ENCODE measurements around the gene ZNF821. TPM values are rescaled to one million over a fixed set of nuclear protein-coding genes. Genes with fewer than 3 reads are reported as not detected.

ZNF821 gene
- total RNA-seq, 1 experiment from 2014 or later, result 5.9 TPM

GRCh38 chr16:71882505-71883167, 1.3 kb downstream of the ZNF821 start:
- TF ChIP-seq CTCF (conservative IDR thresholded peaks at IDR 0.05) (peak; percentile 87), EZH2 (IDR thresholded peaks at IDR 0.05; ENCODE audit: low read depth) (no peak)
- H3K27ac ChIP-seq, result peak overlapping the region; percentile 39
- H4K20me1 ChIP-seq (ENCODE audit: insufficient read depth), result no peaks in the 10 kb centered on the region
- peaks cover 27% of the 10 kb centered on the region for H3F3A ChIP-seq (ENCODE audit: insufficient read depth, low read depth)
- peaks cover 19% of the 10 kb centered on the region for H3K4me1 ChIP-seq (replicated peaks; ENCODE audit: insufficient read depth)
- peak; percentile 54 to 69 for DNase-seq
- intact Hi-C loops (cut with micrococcal nuclease; ENCODE audit: unreplicated experiment), result loop anchor here (1.0 to 2.0 kb wide), 4 partner anchors 12 to 79 kb away; partner anchors contain the start of gene AP1G1
- no peaks in the 10 kb centered on the region for H3K9me3 ChIP-seq (ENCODE audit: insufficient read depth, low read depth)
- peak overlapping the region; percentile 89 for H2AFZ ChIP-seq
- ChIA-PET CTCF (interaction anchor here (0.6 to 1.0 kb wide), 6 partner anchors 79 to 512 kb away, joined by 3 to 5 read pairs (median 3); no protein-coding TSS in a partner anchor), POLR2A (ENCODE audit: unreplicated experiment) (no interaction called here)
- H3K36me3 ChIP-seq (ENCODE audit: low read depth), result no peaks in the 10 kb centered on the region
- no peaks in the 10 kb centered on the region for H3K27me3 ChIP-seq (ENCODE audit: insufficient read depth, low read depth)
- H3K4me3 ChIP-seq, result peak overlapping the region; percentile 83
- no peaks in the 10 kb centered on the region for H3K9me2 ChIP-seq (ENCODE audit: insufficient read depth)
- H3K79me2 ChIP-seq (ENCODE audit: low read depth), result no peaks in the 10 kb centered on the region
- peak overlapping the region; percentile 92 for H3K4me2 ChIP-seq
- TSS peak; percentile 25 for BruUV-seq (replicated peaks)

DNA sequence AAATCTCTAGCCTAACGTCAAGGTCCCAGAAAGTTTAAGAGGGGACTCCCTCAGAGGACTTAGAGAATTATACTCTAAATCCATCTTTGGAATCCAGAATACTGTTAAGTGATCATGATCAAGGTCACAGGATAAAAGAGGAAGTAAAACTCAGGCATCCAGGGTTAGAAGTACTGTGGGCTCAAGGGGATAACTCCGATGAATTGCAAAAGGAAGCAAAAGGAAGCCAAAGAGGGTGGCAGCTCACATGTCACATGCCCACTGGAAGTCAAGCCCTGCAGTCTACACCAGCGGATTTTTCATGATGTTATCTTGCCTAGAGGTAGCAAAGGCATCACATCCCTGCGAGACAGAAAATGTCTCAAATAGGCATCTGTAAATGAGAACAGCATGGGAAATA, 3.8 kb downstream of the ZNF821 start:
- Histone ChIP-seq H3K36me3 (ENCODE audit: low read depth) (no peaks in the 10 kb centered on the region), H2AFZ (no peak overlapping the region), H3K4me3 (no peak overlapping the region), H3K4me1 (replicated peaks; ENCODE audit: insufficient read depth) (peaks cover 15% of the 10 kb centered on the region), H3F3A (ENCODE audit: insufficient read depth, low read depth) (peaks cover 20% of the 10 kb centered on the region), H3K27me3 (ENCODE audit: insufficient read depth, low read depth) (no peaks in the 10 kb centered on the region), H3K9me3 (ENCODE audit: insufficient read depth, low read depth) (no peaks in the 10 kb centered on the region), H4K20me1 (ENCODE audit: insufficient read depth) (no peaks in the 10 kb centered on the region), H3K9me2 (ENCODE audit: insufficient read depth) (no peaks in the 10 kb centered on the region), H3K79me2 (ENCODE audit: low read depth) (no peaks in the 10 kb centered on the region), H3K27ac (no peak overlapping the region), H3K4me2 (no peak overlapping the region)
- ChIA-PET POLR2A (ENCODE audit: unreplicated experiment) (no interaction called here), CTCF (no interaction called here)
- TF ChIP-seq EZH2 (IDR thresholded peaks at IDR 0.05; ENCODE audit: low read depth) (no peak), CTCF (conservative IDR thresholded peaks at IDR 0.05) (no peak)
- no peak for DNase-seq
- intact Hi-C loops (cut with micrococcal nuclease; ENCODE audit: unreplicated experiment), result no loop called here
- BruUV-seq (replicated peaks), result no TSS peak

GRCh38 chr16:71878911-71879310, 5.1 kb downstream of the ZNF821 start:
- ChIA-PET CTCF (no interaction called here), POLR2A (ENCODE audit: unreplicated experiment) (no interaction called here)
- Histone ChIP-seq H2AFZ (no peak overlapping the region), H3F3A (ENCODE audit: insufficient read depth, low read depth) (peaks cover 18% of the 10 kb centered on the region), H3K27me3 (ENCODE audit: insufficient read depth, low read depth) (no peaks in the 10 kb centered on the region), H3K4me2 (no peak overlapping the region), H3K79me2 (ENCODE audit: low read depth) (no peaks in the 10 kb centered on the region), H3K36me3 (ENCODE audit: low read depth) (no peaks in the 10 kb centered on the region), H3K4me3 (no peak overlapping the region), H4K20me1 (ENCODE audit: insufficient read depth) (no peaks in the 10 kb centered on the region), H3K4me1 (replicated peaks; ENCODE audit: insufficient read depth) (peaks cover 10% of the 10 kb centered on the region), H3K27ac (no peak overlapping the region), H3K9me3 (ENCODE audit: insufficient read depth, low read depth) (no peaks in the 10 kb centered on the region), H3K9me2 (ENCODE audit: insufficient read depth) (no peaks in the 10 kb centered on the region)
- no peak for TF ChIP-seq EZH2 (IDR thresholded peaks at IDR 0.05; ENCODE audit: low read depth)
- intact Hi-C loops (cut with micrococcal nuclease; ENCODE audit: unreplicated experiment), result no loop called here
- no peak for DNase-seq
- BruUV-seq (replicated peaks), result no TSS peak
